ENCODE data around the gene CASP7. TPM values are rescaled to one million over a fixed set of nuclear protein-coding genes. Genes with fewer than 3 reads are reported as not detected.

CASP7 gene
- total RNA-seq, 1 donor from 2014 or later = 10.0 TPM

DNA sequence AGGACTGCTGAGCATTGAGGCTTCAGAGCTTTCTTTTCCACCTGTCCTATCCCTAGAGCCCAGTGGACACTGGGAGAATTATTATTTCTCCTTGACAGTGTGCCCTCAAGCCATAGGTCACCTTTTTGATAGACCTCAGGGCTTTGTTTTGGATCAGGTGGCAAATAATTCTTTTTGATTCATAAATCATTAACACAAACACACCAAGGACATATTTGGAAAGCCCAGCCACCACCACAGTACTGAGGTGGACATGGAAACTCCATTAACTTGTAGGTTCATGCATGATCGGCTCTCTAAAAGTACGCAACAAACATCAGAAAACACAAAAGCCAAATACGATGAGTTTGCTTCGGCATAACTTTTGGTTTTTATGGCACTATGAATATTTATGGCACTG lies 53.9 kb downstream of the CASP7 start:
- FAIRE-seq = no peak
- Histone ChIP-seq H3K36me3 (ENCODE audit: control insufficient read depth, insufficient read depth, low read length) (peaks cover 3% of the 10 kb centered on the region), H3K4me3 (ENCODE audit: low read depth, low read length) (no peak overlapping the region), H3K27me3 (ENCODE audit: control insufficient read depth, insufficient read depth, low read length) (no peaks in the 10 kb centered on the region)
- DNase-seq (ENCODE audit: low read depth) = no peak
- TF ChIP-seq, protein P1, sequence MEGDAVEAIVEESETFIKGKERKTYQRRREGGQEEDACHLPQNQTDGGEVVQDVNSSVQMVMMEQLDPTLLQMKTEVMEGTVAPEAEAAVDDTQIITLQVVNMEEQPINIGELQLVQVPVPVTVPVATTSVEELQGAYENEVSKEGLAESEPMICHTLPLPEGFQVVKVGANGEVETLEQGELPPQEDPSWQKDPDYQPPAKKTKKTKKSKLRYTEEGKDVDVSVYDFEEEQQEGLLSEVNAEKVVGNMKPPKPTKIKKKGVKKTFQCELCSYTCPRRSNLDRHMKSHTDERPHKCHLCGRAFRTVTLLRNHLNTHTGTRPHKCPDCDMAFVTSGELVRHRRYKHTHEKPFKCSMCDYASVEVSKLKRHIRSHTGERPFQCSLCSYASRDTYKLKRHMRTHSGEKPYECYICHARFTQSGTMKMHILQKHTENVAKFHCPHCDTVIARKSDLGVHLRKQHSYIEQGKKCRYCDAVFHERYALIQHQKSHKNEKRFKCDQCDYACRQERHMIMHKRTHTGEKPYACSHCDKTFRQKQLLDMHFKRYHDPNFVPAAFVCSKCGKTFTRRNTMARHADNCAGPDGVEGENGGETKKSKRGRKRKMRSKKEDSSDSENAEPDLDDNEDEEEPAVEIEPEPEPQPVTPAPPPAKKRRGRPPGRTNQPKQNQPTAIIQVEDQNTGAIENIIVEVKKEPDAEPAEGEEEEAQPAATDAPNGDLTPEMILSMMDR (IDR thresholded peaks at IDR 0.05; ENCODE audit: insufficient read depth, low read length, severe bottlenecking) = no peak

DNA sequence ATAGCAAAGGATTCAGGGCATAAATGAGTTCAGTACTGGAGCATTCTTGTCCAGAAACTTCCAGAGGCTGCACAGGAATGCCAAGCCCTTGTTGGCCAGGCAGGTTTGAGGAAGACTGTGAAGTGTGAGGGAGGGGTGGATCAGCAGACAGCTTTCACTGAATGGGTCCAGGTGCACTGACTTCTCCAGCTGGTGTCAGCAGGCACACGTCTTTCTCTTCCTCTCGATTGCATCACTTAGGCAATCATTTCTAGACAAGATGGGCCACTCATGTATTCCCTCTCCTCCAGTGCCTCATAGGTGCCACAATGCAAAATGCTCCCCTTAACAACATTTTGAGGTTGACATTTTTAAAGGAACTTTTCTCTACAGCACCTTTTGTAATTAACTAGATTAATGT lies 56.2 kb downstream of the CASP7 start:
- FAIRE-seq (no peak), DNase-seq (ENCODE audit: low read depth) (peak; percentile 32)
- TF ChIP-seq, protein P1 (IDR thresholded peaks at IDR 0.05; ENCODE audit: insufficient read depth, low read length, severe bottlenecking) = peak; percentile 43
- Histone ChIP-seq H3K36me3 (ENCODE audit: control insufficient read depth, insufficient read depth, low read length) (no peaks in the 10 kb centered on the region), H3K4me3 (ENCODE audit: low read depth, low read length) (no peak overlapping the region), H3K27me3 (ENCODE audit: control insufficient read depth, insufficient read depth, low read length) (no peaks in the 10 kb centered on the region)

DNA sequence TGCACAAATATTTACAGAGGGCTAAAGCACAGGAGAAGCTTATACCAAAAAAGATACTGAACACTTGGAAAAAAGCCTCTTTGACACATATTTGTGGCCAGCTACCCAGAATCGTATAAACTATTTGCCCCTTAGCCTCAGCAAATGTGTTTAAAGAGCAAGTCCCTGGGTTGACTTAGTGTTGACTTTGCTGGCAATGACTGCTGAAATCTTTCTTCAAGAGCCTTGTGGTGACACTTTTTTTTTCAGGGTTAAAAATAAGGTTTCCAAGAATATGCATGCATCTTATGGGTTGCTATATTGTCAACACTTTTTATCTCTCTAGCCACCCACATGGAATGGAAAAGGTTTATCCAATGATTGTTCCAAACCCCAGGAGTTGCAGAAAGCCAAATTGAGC lies 56.9 kb downstream of the CASP7 start:
- Histone ChIP-seq H3K4me3 (ENCODE audit: low read depth, low read length) (no peak overlapping the region), H3K36me3 (ENCODE audit: control insufficient read depth, insufficient read depth, low read length) (no peaks in the 10 kb centered on the region), H3K27me3 (ENCODE audit: control insufficient read depth, insufficient read depth, low read length) (no peaks in the 10 kb centered on the region)
- no peak for DNase-seq (ENCODE audit: low read depth)
- FAIRE-seq = no peak
- TF ChIP-seq, protein P1 (IDR thresholded peaks at IDR 0.05; ENCODE audit: insufficient read depth, low read length, severe bottlenecking) = no peak

DNA sequence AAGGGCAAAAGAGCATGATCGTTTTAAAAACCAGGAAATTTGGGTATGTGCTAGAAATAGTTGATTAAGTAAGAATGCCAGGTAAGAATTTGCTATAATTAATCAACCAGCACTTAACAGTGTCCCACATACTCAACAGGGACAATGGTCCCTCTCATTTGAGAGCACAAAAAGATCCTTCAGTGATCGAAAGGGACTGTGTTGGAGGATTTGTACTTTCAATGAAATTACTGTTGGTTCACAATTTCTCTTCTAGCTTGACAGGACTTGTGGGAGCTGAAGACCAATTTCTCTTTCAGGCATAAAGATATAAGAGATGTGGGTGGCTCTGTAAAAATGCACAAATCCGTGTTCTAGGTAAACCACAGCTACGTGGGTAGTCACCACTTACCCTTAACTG lies 59.3 kb downstream of the CASP7 start:
- TF ChIP-seq, protein P1 (IDR thresholded peaks at IDR 0.05; ENCODE audit: insufficient read depth, low read length, severe bottlenecking) = no peak
- Histone ChIP-seq H3K4me3 (ENCODE audit: low read depth, low read length) (no peak overlapping the region), H3K36me3 (ENCODE audit: control insufficient read depth, insufficient read depth, low read length) (no peaks in the 10 kb centered on the region), H3K27me3 (ENCODE audit: control insufficient read depth, insufficient read depth, low read length) (peaks cover 2% of the 10 kb centered on the region)
- FAIRE-seq (no peak), DNase-seq (ENCODE audit: low read depth) (no peak)

DNA sequence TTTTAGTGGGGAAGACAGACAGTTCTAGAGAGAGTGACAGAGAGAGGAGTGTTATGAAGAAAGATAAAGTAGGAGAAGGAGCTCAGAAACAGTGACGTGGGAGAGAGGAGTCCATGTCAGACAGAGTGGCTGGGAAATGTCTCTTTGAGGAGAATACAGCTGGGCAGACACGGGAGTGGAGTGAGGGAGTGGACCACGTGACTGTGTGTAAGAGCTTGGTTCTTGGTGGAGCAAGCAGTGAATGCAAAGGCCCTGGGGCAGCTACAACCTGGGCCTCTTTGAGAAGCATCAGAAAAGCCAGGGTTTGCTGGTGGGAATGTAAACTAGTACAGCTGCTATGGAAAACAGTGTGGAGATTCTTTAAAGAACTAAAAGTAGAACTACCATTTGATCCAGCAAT lies 59.9 kb downstream of the CASP7 start:
- DNase-seq (ENCODE audit: low read depth) = no peak
- Histone ChIP-seq H3K4me3 (ENCODE audit: low read depth, low read length) (no peak overlapping the region), H3K36me3 (ENCODE audit: control insufficient read depth, insufficient read depth, low read length) (no peaks in the 10 kb centered on the region), H3K27me3 (ENCODE audit: control insufficient read depth, insufficient read depth, low read length) (peaks cover 2% of the 10 kb centered on the region)
- no peak for FAIRE-seq
- TF ChIP-seq, protein P1 (IDR thresholded peaks at IDR 0.05; ENCODE audit: insufficient read depth, low read length, severe bottlenecking) = no peak

DNA sequence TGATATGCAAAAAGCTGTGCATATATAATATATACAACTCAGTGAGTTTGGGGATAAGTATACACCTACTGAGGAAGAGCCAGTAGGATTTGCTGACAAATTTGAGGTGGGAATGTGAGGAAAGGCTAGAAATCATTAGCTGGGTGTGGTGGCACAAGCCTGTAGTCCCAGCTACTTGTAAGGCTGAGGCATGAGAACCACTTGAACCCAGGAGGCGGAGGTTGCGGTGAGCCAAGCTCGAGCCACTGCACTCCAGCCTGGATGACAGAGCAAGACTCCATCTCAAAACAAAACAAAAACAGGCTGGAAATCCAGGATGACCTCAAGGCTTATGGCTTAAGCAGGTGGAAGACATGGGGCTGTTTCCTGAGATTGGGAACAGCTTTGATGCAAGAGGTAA lies 61.1 kb downstream of the CASP7 start:
- FAIRE-seq = no peak
- peaks cover 2% of the 10 kb centered on the region for H3K27me3 ChIP-seq (ENCODE audit: control insufficient read depth, insufficient read depth, low read length)
- DNase-seq (ENCODE audit: low read depth) = no peak
- TF ChIP-seq, protein P1 (IDR thresholded peaks at IDR 0.05; ENCODE audit: insufficient read depth, low read length, severe bottlenecking) = no peak
- no peaks in the 10 kb centered on the region for H3K36me3 ChIP-seq (ENCODE audit: control insufficient read depth, insufficient read depth, low read length)
- no peak overlapping the region for H3K4me3 ChIP-seq (ENCODE audit: low read depth, low read length)
